ENCODE results near the gene PCSK5.

DNA sequence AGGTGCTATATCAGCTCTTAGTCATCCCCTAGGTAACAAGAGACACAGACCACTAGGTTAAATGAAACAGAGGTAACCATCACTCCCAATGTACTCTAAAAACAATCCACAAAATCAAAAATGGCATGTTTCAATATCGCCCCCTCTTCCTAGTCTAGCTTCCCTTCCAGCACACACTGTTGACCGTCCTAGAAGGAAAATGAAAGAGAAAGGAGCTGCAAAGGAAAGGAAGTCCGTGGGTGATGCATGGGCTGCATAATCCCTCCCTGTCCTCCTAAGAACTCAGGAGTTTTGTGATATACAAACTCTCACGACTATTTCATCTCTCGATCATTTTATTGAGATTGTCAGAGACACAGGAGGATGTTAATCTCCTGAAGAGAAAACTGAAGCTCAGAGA, 402.2 kb downstream of the PCSK5 start:
- TF ChIP-seq, protein P1, sequence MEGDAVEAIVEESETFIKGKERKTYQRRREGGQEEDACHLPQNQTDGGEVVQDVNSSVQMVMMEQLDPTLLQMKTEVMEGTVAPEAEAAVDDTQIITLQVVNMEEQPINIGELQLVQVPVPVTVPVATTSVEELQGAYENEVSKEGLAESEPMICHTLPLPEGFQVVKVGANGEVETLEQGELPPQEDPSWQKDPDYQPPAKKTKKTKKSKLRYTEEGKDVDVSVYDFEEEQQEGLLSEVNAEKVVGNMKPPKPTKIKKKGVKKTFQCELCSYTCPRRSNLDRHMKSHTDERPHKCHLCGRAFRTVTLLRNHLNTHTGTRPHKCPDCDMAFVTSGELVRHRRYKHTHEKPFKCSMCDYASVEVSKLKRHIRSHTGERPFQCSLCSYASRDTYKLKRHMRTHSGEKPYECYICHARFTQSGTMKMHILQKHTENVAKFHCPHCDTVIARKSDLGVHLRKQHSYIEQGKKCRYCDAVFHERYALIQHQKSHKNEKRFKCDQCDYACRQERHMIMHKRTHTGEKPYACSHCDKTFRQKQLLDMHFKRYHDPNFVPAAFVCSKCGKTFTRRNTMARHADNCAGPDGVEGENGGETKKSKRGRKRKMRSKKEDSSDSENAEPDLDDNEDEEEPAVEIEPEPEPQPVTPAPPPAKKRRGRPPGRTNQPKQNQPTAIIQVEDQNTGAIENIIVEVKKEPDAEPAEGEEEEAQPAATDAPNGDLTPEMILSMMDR (IDR thresholded peaks at IDR 0.05), result no peak
- TF ChIP-seq EP300 (IDR thresholded peaks at IDR 0.05), result no peak
- no peak for TF ChIP-seq POLR2A (IDR thresholded peaks at IDR 0.05)
- no peak for TF ChIP-seq POLR2AphosphoS5 (IDR thresholded peaks at IDR 0.05)

Data from stomach (tissue), 4 donors.